Lower leg skin (tissue), 4 donors: ENCODE data around the gene CACHD1. TPM values are rescaled to one million over a fixed set of nuclear protein-coding genes. Genes with fewer than 3 reads are reported as not detected.

ENCODE experiments used
- DNase-seq, 2 donors: peaks; one replicate each; pipeline ENCODE4 v3.0.0-alpha.2; 2019; ENCODE audit warnings: low spot score in 2 of 2
- H3K4me3 ChIP-seq: fragments of 200-600 bp; sonication (generic); 2 replicates; pipeline ENCODE4 v1.5.1; 2017; ENCODE audit warnings: mild to moderate bottlenecking, low read depth; ENCODE audit not compliant: poor library complexity, severe bottlenecking
- CTCF ChIP-seq, 3 donors: fragments of 450-650 bp; IDR thresholded peaks; one replicate each; pipeline ENCODE4 v1.5.1; 2016; ENCODE audit warnings: antibody characterized with exemption in 3 of 3, mild to moderate bottlenecking in 3 of 3, moderate library complexity in 2 of 3
- POLR2A ChIP-seq, 2 donors: fragments of 450-650 bp; IDR thresholded peaks; one replicate each; pipeline ENCODE4 v1.6.1; 2016 to 2017; ENCODE audit warnings: antibody characterized with exemption in 2 of 2, mild to moderate bottlenecking in 1 of 2, moderate library complexity in 1 of 2
- WGBS, 2 donors: methylation state at CpG; one replicate each; pipeline ENCODE4 v1.1.5; 2018; 5-methylcytosine and 5-hydroxymethylcytosine counted together
- intact Hi-C: fragments of 100-400 bp; cut with DNase I; formaldehyde crosslinking; loops from one replicate; pipeline ENCODE4 v1.15.0; 2023; ENCODE audit warnings: low total_unique reads
- total RNA-seq, 4 donors: library from RNA; depleted of rRNA; stranded (reverse); fragments of >200 nt; gene quantifications; one replicate each; pipeline ENCODE4 v1.1.0, GENCODE V29; 2016

Gene CACHD1
- total RNA-seq, 4 donors from 2014 or later = 7.3 to 17.1 (median 10.9) TPM

GRCh38 chr1:64451440-64451839 lies 18.5 kb upstream of the CACHD1 start:
- no peak overlapping the region for H3K4me3 ChIP-seq
- DNase-seq = no peak
- intact Hi-C loops = no loop called here
- 85 to 89% methylated on average over 1 of the region's 1 CpG for WGBS, 2 donors
- TF ChIP-seq POLR2A (IDR thresholded peaks at IDR 0.05) = no peak
- TF ChIP-seq CTCF (IDR thresholded peaks at IDR 0.05) = no peak

GRCh38 chr1:64453688-64454087 lies 16.2 kb upstream of the CACHD1 start:
- WGBS, 2 donors = 75 to 83% methylated on average over 3 of the region's 3 CpGs
- TF ChIP-seq CTCF (IDR thresholded peaks at IDR 0.05) = no peak
- no peak for TF ChIP-seq POLR2A (IDR thresholded peaks at IDR 0.05)
- no peak overlapping the region for H3K4me3 ChIP-seq
- intact Hi-C loops = no loop called here
- no peak for DNase-seq

- 76 to 88% methylated on average over 1 of the region's 1 CpG for WGBS, 2 donors
- DNase-seq = no peak
Measured at GRCh38 chr1:64458915-64459314, 11.0 kb upstream of the CACHD1 start.

GRCh38 chr1:64459743-64460142 lies 10.2 kb upstream of the CACHD1 start:
- intact Hi-C loops = no loop called here
- no peak overlapping the region for H3K4me3 ChIP-seq
- TF ChIP-seq CTCF (IDR thresholded peaks at IDR 0.05) (no peak), POLR2A (IDR thresholded peaks at IDR 0.05) (no peak)
- 81 to 82% methylated on average over 5 of the region's 5 CpGs for WGBS, 2 donors
- DNase-seq = no peak

More at GRCh38 chr1:64458915-64459314, 11.0 kb upstream of the CACHD1 start:
- intact Hi-C loops = no loop called here
- no peak overlapping the region for H3K4me3 ChIP-seq
- TF ChIP-seq CTCF (IDR thresholded peaks at IDR 0.05) (no peak), POLR2A (IDR thresholded peaks at IDR 0.05) (no peak)

GRCh38 chr1:64466033-64466432 lies 3.9 kb upstream of the CACHD1 start:
- no peak for DNase-seq
- TF ChIP-seq POLR2A (IDR thresholded peaks at IDR 0.05) (no peak), CTCF (IDR thresholded peaks at IDR 0.05) (no peak)
- H3K4me3 ChIP-seq = no peak overlapping the region
- intact Hi-C loops = no loop called here
- WGBS, 2 donors = 89% methylated on average over 7 of the region's 7 CpGs
